GM12891 (cell line): Measurements from ENCODE around the gene USP34.

Source experiments
- PAX5 ChIP-seq: IDR thresholded peaks from 2 replicates; pipeline ENCODE4 v1.6.1; 2011; ENCODE audit warnings: low read length, moderate library complexity, mild to moderate bottlenecking; ENCODE audit not compliant: insufficient read depth, severe bottlenecking
- POLR2A ChIP-seq: IDR thresholded peaks from 2 replicates; pipeline ENCODE4 v1.6.1; 2011; ENCODE audit warnings: low read depth, low read length, control low read depth
- POLR2AphosphoS5 ChIP-seq: IDR thresholded peaks from 2 replicates; pipeline ENCODE4 v1.6.1; 2011; ENCODE audit warnings: low read depth, low read length, control low read depth
- POU2F2 ChIP-seq: IDR thresholded peaks from 2 replicates; pipeline ENCODE4 v1.6.1; 2011; ENCODE audit warnings: low read depth, mild to moderate bottlenecking, control low read depth, low read length, moderate library complexity
- SPI1 ChIP-seq: IDR thresholded peaks from 2 replicates; pipeline ENCODE4 v1.6.1; 2011; ENCODE audit warnings: low read depth, low read length, control low read depth
- TAF1 ChIP-seq: IDR thresholded peaks from 2 replicates; pipeline ENCODE4 v1.6.1; 2011; ENCODE audit warnings: low read depth, low read length, control low read depth

DNA sequence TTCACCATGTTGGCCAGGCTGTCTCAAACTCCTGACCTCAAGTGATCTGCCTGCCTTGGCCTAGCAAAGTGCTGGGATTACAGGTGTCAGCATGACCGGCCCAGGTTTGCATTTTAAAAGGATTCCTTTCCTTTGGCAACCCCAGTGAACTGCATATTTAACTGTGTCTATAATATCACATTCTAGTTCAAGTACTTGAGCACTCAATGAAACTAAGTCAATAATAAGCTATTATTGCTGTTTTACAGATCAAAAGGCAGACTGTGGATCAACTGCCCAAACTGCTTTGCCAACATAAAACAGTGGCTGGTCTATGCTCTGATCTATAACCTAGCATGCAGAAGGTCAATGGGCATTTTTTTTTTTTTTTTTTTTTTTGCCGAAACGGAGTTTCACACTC, 144.5 kb downstream of the USP34 start:
- no peak for TF ChIP-seq PAX5
- TF ChIP-seq POLR2AphosphoS5 = no peak
- TF ChIP-seq POLR2A = no peak
- no peak for TF ChIP-seq TAF1
- TF ChIP-seq SPI1 = no peak
- no peak for TF ChIP-seq POU2F2
